GM06990 (cell line): ENCODE data around the gene AP4B1.

Source experiments
- DNase-seq: peaks from one replicate; pipeline ENCODE4 v3.0.0-alpha.2; 2011; ENCODE audit not compliant: insufficient read length; ENCODE audit errors: extremely low read depth
- H3K27me3 ChIP-seq: replicated peaks from 2 replicates; pipeline ENCODE4 v1.6.0; 2011; ENCODE audit warnings: low read length; ENCODE audit not compliant: control insufficient read depth, insufficient read depth
- H3K36me3 ChIP-seq: 2 replicates; pipeline ENCODE4 v1.5.1; 2011; ENCODE audit warnings: low read length; ENCODE audit not compliant: control insufficient read depth, insufficient read depth
- H3K4me3 ChIP-seq: replicated peaks from 2 replicates; pipeline ENCODE4 v1.5.1; 2011; ENCODE audit warnings: low read depth, mild to moderate bottlenecking, control low read depth, low read length
- CTCF ChIP-seq: IDR thresholded peaks from 2 replicates; pipeline ENCODE4 v1.5.1; 2011; ENCODE audit warnings: low read length, control low read depth, mild to moderate bottlenecking, inconsistent platforms; ENCODE audit not compliant: insufficient read depth, poor library complexity, severe bottlenecking

AP4B1 gene

GRCh38 chr1:113941245-113941559 lies 36.6 kb upstream of the AP4B1 start:
- TF ChIP-seq CTCF: no peak
- Histone ChIP-seq H3K4me3 (no peak overlapping the region), H3K36me3 (peaks cover 4% of the 10 kb centered on the region), H3K27me3 (no peaks in the 10 kb centered on the region)
- no peak for DNase-seq

- TF ChIP-seq CTCF: no peak
- no peaks in the 10 kb centered on the region for H3K27me3 ChIP-seq
- peaks cover 4% of the 10 kb centered on the region for H3K36me3 ChIP-seq
- no peak overlapping the region for H3K4me3 ChIP-seq
- DNase-seq: peak; percentile 36
Observed at GRCh38 chr1:113940365-113941244, 36.0 kb upstream of the AP4B1 start.

- TF ChIP-seq CTCF: no peak
- Histone ChIP-seq H3K36me3 (peaks cover 4% of the 10 kb centered on the region), H3K27me3 (no peaks in the 10 kb centered on the region), H3K4me3 (no peak overlapping the region)
- DNase-seq: no peak
Observed at GRCh38 chr1:113938192-113938591, 33.6 kb upstream of the AP4B1 start.

GRCh38 chr1:113937146-113937545 lies 32.5 kb upstream of the AP4B1 start:
- DNase-seq: no peak
- peaks cover 4% of the 10 kb centered on the region for H3K36me3 ChIP-seq
- no peak for TF ChIP-seq CTCF

GRCh38 chr1:113935970-113936369 lies 31.4 kb upstream of the AP4B1 start:
- Histone ChIP-seq H3K36me3 (peaks cover 4% of the 10 kb centered on the region), H3K4me3 (no peak overlapping the region), H3K27me3 (no peaks in the 10 kb centered on the region)
- no peak for TF ChIP-seq CTCF
- no peak for DNase-seq

More at GRCh38 chr1:113937146-113937545, 32.5 kb upstream of the AP4B1 start:
- no peaks in the 10 kb centered on the region for H3K27me3 ChIP-seq
- no peak overlapping the region for H3K4me3 ChIP-seq
